ENCODE data around the gene PPM1K.
"Not testable (repeated sequence)": the region's sequence is repeated elsewhere in the genome, so short reads cannot be mapped to it uniquely, and the experiment has no call there.

Gene PPM1K

DNA sequence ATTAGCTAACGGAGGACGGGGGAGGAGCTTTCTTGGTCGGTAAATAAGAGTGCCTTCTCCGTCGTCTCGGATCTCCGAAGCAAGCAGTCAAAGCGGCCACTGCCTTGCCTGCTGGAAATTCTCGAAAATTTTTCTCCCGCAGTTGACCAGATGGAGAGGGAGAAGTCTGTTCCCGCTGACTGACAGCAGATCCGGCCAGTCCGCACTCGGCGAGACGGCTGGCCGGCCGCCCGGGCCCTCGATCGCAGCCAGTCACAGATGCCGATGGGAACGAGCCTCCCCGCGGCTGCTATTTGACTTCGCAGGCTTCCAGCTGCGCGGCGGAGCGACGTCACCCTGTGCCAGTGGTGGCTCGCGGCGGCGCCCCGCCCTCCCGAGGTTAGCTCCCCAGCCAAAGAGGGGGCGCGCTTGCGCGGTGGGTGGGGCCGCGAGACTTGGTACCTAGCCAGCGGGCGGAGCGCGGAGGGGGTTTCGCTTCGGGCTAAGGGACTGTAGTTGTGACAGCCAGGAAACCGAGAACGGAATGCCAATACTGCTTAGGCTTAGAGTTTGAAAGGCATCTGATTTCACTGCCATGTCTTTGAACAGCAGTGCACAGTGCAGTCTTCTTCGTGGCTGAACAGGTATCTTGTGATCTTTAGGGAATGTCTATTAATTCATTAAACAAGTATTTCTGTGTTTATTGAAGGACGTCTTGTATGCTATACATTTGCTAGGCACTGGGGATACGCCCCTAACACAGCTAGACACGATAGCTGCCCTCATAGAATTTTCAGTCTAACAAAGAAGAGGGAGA is at the start of gene PPM1K:
TSS of gene PPM1K (minus strand) at position 123 of the 796 bp plus-strand sequence. CDS start 5,978 bp downstream, outside the sequence.
- peak; percentile 97 for DNase-seq

DNA sequence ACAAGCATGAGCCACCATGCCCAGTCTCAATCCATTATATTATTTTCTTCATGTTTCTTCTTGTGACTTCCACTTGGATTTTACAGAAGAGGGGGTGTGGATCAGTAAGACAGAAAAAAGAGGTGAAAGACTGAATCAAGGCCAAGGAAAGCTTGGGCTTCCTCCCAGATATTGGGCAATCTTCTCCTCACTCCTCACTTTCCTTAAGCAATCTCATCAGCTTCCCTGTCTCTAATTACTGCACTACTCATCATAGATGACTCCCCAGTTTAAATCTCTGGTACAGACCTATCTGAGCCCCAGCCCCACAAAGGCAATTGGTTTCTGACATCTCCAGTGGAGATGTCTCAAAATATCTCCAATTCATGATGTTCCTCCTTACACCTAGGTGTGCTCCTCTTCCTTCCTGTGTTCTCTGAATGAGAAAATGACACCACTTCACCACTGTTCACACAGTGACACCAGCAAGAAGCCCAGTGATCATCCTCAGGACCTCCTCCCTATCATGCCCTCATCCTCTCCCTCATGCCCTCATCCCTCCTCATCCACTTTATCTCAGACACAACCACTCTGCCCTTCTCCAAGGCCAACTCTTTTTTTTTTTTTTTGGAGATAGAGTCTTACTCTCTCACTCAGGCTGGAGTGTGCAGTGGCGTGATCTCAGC is 49.5 kb upstream of the PPM1K start:
- DNase-seq = no peak

DNA sequence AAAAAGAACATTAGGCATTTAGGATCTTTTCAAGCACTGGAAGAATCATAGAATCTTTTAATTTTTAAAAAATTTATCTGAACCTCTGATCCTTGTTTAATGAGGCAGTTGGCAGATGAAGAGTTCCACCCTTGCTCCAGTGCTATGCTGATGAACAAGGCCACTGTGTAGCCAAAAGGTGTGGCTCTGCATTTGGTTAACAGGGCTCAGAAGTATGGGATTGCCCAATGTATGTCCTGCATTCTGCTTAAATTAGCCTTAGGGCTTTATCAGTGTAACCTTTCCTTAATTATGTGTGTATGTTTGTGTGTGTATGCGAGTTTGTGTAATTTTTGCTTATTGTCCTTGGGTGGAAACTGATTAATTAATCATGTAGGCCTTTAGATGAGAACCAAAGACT is 43.3 kb upstream of the PPM1K start:
- no peak for DNase-seq

DNA sequence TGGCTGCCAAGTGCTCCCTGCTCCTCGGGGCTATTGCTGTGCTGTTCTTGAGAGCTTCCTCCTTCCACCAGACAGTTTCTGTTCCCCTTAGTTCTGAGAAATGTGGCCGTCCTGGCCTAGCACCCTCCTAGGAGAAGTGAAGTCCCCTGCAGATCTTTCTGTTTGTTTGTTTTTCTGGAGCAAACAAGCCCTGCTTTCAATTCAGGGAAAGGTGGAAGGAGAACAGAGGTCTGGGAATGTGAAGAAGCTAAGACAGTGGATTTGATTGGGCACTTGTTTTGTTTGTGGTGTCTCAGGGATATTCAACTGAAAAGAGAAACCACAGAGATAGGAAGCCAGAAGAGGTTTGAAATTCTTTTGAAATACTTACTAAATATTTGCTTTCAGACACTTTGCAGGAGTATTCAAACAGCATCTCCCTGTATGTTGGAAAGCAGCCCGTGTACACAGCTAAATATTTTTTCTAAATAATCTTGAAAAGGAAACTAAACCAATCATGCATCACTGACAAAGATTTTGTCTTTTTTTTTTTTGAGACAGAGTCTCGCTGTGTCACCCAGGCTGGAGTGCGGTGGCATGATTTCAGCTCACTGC is 36.5 kb upstream of the PPM1K start:
- DNase-seq = no peak

DNA sequence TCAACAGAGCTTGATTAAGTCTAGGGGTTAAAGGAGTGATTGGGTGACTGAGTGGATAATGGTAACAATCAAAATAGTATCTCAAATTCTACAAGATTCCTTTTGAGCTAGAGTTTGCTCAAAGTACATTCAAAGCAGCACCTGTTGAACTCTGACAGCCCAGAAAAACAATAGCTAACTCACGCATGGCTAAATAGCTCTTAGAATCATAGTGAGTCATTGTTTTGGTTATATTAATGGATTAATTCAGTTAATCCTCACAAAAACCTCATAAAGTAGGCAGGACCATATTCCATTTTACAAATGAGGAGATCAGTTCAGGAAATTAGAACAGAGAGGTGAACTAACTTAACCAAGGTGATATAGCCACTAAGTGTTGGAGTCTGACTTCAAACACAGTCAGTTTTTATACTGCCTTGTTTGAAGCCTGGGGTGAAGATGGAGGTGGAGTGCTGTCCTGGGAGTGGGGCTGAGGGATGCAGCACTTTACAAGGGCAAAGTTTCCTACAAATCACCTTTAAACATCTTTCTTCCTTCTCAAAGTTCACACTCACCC is 35.9 kb upstream of the PPM1K start:
- DNase-seq = no peak

DNA sequence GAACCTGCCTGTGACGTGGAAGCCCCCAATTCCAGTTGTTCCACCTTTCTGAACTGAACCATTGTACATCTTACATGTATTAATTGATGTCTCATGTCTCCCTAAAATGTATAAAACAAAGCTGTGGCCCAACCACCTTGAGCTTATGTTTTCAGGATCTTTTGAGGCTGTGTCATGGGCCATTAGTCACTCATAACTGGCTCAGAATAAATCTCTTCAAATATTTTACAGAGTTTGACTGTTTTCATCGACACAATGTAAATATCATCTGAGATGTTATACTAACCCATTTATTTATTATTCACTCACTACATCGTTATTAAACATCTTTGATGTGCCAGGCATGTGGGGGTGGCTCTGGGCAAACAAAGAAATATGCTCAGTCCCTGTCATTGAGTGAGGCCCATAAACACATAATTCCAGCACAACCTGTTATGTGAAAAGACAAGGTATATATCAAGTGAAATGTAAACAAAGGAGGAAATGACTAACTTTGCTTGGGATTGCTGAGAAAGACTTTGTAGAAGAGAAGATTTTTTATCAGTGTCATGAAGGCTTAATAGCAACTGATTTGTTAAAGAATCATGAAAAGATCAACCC is 34.5 kb upstream of the PPM1K start:
- no peak for DNase-seq

DNA sequence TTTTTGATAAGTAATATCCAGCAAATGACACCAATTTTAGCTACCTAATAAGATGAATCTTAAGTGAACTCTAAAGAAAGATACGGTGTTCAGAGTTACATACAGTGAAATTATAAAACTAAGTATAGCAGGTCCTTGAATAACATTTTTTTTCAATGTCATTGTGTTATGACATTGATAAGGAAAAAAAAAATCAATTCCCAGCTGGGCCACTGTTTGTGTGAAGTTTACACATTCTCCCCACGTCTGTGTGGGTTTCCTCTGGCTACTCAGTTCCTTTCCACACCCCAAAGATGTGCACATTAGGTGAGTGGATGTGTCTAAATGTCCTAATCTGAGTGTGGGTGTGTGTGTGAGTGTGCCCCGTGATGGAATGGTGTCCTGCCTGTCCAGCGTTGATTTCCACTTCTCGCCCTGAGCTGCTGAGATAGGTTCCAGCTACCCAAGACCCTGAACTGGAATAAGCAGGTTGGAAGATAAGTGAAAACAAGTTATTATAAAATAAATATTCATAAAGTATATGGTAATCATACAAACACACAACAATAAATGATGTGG is 31.2 kb upstream of the PPM1K start:
- DNase-seq = no peak

DNA sequence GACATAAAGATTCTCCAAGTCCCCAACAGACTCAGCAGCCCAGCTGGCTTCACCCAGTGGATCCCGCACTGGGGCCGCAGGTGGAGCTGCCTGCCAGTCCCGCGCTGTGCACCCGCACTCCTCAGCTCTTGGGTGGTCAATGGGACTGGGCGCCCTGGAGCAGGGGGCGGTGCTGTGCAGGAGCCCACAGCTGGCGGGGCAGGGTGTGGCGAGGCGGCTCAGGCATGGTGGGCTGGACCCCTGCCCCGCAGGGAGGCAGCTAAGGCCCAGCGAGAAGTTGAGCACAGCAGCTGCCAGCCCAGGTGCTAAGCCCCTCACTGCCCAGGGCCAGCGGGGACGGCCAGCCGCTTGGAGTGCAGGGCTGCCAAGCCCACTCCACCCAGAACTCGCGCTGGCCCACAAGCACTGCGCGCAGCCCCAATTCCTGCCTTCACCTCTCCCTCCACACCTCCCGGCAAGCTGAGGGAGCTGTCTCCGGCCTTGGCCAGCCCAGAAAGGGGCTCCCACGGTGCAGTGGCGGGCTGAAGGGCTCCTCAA is 28.8 kb upstream of the PPM1K start:
- not testable (repeated sequence) for DNase-seq

DNA sequence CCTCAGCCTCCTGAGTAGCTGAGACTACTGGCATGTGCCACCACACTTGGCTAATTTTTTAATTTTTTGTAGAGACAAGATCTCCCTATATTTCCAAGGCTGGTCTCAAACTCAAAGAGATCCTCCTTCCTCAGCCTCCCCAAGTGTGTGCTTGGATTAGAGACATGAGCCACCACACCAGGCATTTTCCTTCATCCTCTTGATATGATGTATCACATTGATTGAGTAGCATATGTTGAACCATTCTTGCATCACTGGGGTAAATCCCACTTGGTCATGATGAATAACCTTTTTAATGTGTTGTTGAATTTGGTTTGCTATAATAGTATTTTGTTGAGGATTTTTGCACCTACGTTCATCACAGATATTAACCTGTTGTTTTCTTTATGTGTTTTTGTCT is 24.2 kb upstream of the PPM1K start:
- DNase-seq = no peak

DNA sequence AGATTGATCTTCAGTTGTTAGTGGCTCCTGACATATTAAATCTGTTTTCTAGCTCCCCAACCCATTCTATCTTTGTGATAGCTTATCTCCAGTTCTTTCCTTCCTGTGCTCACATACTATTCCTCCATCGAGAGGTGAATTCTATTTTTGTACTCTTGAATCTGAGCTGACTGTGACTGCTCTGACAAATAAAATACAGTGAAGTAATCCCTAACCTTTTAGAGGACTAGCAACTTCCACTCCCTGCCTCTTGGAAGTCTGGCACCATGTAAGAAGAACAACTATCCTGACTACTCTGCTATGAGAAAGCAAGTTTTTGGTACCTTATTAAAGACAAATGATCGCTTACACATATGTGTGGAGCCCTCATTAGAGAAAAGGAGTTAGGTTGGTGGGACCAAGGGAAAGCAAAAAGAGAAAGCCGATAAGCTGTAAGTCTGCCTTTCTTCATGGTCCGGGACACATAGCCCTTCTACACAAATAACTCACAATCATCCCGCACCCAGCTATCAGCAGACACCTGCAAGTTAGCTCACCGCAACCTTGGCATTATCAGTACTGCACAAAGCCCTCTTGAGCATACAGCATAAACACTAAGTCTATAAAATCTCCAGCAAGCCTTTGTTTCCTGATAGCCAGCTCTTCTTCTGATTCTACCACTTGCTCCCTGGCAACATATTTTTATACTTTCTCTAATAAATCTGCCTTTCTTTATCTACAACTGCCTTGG is 13.5 kb upstream of the PPM1K start:
- DNase-seq = no peak

DNA sequence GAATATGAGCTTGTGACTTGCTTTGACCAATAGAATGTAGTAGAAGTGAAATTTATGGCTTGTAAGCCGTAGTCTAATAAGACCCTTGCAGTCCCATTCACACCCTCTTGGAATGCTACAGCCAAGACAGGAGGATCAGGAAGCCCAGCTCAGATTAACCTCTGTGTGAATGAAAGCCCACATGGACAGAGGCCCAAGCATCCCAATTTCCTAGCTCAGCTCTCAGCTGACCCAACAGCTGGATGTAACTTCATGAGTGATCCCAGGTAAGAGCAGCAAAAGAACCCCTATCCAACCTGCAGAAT is 12.8 kb upstream of the PPM1K start:
- DNase-seq = no peak

DNA sequence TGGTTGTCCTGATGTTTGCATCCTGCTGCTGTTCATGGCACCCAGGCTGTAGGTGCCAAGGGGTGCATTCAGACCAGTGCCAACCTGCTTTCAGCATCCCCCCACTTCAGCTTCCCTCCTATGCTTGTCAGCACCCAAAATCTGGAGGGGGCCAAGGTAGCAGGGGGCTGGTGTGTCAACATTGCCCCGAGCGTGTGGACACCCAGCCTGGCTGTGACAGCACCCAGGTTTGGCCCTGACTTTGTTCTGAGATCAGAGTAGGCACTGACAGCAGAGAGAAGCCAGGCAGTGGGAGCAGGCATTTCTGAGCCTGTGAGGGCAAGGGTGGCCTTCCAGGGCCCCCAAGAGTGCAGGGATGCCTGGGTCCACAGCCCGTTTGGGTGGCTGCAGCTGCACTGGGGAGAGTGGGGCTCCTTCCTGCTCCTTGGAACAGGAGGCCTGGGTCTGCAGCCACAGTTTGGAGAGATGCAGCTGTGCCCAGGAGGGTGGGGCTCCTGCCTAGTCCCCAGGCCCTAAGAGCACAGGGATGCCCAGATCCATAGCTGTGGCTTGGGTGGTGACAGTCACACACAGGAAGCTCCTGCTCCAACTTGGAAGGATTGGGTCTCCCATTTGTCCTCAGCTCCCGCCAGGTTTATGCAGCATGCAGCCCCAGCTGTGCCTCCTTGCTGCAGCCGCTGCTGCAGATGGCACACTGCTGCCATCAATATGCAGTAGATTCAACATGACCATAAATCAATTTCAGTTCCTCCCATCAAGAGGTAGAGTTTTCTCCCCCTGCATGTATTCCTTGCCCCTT is 12.3 kb upstream of the PPM1K start:
- no peak for DNase-seq

DNA sequence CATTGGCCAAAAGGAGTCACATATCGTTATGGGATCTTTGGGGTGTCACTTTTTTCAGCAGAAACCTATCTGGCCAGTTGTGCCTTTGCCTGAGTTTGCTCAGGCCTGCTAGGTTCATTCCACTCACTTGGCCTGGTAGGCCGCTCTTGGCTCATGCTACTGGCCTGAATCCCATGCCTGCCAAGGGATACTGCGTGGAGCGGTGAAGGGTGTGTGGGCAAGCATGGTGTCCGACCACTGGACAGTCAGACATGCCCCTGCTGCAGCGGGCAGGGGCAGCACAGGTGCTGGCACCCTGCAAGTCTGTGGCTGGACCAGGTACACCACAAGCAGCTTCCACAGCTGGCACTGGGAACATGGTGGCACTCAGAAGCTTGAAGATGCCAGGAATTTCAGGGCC is 11.3 kb upstream of the PPM1K start:
- DNase-seq = no peak

DNA sequence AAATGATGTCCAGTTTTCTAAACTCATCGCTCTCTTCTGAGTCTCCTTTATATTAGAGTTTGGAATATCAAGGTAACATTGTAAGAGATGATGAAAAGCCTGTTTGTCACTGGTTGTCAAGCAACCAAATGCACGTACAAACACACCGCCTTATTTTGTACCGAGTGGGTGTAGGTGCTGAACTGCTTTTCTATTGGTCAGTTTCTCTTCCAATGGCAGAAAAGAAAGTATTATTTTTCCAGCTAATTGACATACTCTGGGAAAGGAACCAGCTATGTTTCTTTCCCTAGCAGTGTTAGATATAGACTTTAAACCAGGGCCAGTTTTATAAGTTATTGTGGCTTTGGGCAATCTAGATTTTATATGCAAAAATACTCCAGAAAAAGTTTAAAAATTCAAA is 6.6 kb upstream of the PPM1K start:
- DNase-seq = no peak

DNA sequence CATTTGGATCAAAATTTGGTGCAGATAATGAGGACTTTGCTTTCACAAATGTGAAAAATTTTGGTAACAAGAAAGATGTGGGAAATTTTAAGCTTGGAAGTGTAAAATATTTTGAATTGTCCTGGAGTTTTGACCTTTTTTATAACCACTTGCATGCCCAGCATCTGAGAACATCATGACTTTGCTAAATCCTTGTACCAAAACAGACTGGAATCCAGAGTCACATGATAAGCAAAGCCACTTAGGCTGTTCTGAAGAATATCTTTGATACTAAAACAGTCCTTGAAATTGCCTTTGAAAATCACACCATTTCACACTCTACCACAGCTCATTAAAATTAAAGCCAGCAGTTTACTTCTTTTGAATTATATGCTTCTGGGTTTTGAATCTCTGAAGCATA is 2.5 kb upstream of the PPM1K start:
- DNase-seq = no peak

DNA sequence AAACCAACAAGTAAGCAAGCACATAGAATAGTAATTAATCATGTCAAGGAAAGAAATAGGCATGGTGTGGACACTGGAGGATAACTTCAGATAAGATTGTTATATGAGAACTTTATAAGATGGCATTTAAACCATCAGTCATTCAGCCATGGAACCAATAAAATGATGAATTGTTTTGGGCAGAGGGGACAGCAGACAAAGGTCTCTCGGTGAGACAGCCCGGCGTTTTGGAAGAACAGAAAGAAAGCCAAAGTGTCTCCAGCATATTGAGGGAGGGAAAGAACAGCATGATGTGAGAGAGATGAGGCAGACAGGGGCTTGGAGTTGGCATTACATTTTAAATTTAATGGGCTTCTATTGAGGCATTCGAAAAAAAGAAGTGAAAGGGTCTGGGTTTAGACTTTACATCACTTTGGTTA is 883 bp upstream of the PPM1K start:
- no peak for DNase-seq

DNA sequence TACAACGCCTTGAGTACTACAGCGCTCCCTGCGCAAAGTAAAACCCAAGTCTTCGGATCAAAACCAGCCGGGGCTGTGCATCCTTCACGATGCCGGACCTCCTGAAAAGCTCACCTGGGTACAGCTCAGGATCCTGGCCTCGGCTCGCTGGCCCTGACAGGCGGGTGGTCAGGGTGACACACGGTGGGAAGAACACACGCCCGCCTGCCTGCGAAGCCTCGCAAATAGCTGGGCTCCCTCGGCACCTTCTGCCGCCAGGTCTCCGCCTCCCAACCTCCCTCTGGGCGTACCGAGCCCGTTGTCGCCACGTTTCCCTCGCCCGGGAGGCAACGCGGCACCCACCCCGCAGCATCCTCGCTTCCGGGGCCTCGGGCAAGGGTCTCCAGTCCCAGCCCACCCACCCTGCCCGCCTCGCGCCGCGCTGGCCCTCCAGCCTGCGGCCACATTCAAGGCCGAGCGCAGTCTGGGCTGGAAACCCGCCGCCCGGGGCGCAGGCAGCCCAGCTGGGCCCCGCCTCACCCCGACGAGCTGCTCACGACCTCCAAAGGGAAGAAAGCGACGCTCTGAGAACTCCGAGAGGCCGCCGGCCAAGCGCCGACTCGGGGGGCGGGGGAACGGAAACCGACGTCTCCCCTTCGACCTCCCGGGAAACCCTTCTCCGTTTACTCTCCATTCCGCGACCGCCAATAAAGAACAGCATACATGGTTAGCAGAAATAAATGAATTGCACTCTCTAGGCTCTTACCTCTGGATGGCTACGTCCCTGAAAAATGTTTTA is 511 bp downstream of the PPM1K start:
- no peak for DNase-seq

DNA sequence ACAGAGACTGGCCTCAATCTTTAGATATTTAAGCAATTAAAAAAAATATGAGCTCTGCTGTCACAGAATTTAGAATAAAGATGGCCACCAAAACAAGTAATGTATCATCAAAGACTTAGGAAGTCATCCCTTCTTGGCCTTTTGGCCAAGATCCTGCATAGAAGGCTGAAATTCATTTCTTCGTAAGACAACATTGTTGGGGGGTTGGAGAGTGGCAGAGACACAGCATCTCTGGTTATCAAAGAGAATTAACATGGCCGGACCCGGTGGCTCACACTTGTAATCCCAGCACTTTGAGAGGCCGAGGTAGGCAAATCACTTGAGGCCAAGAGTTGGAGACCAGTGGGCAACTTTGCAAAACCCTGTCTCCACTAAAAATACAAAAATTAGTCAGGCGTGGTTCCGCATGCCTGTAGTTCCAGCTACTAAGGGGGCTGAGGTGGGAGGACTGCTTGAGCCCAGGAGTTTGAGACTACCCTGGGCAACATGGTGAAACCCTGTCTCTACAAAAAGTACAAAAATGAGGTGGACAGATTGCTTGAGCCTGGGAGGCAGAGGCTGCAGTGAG is 4.0 kb downstream of the PPM1K start:
- no peak for DNase-seq

DNA sequence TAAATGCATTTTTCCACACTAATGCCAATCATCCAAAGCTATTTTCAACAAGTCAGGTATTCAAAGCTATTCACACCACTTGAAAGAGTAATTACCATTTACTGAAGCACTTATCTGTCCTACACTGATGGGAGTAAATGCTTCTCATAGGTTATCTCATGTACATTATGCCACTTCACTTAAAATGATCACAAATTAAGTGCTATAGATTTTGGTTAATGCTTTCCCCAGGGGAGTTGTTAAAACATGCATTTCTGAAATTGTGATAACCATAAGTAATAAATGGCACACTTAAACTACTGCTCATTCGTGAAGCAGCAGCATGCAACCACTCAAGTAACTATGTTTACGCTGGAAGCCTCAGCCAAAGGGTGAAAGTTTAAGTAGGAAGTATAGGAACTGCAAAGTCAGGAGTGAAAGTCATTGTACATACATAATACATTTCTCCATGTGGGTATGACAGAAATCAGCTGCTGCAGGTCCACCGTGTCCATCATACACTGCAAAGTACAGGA is 6.6 kb downstream of the PPM1K start:
- no peak for DNase-seq
